ENCODE measurements around the gene PLAC9.

- TF ChIP-seq CTCF (IDR thresholded peaks at IDR 0.05) (no peak), POLR2A (IDR thresholded peaks at IDR 0.05) (no peak)
Observed at GRCh38 chr10:80170641-80171040, 38.1 kb downstream of the PLAC9 start.

All from lower leg skin (tissue), 3 donors.